CD4-positive, alpha-beta T cell treated with Interleukin-6 for 4 hours (primary cell): Measurements from ENCODE around the gene MKNK2.

Source experiments
- DNase-seq: peaks from one replicate; pipeline ENCODE4 v3.0.0-alpha.2; 2020; ENCODE audit warnings: mixed read lengths

Gene MKNK2

DNA sequence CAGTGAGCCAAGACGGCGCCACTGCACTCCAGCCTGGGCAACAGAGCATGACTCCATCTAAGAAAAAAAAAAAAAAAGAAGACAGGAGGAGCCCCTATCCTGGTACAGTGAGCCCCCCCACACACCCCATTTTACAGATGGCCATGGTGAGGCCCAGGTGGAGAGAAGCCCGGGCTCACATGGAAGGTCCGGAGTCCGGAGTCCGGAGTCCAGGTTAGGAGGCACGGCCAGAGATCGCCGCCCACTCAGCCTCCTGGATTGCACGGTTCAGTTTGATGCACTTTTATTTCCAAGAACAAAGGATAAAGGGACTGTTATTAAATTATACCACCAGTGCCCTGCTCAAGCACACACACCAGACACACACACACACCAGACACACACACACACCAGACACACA is 24.3 kb downstream of the MKNK2 start:
- DNase-seq, result no peak

GRCh38 chr19:2022289-2022688 is 28.8 kb downstream of the MKNK2 start:
- DNase-seq, result no peak

DNA sequence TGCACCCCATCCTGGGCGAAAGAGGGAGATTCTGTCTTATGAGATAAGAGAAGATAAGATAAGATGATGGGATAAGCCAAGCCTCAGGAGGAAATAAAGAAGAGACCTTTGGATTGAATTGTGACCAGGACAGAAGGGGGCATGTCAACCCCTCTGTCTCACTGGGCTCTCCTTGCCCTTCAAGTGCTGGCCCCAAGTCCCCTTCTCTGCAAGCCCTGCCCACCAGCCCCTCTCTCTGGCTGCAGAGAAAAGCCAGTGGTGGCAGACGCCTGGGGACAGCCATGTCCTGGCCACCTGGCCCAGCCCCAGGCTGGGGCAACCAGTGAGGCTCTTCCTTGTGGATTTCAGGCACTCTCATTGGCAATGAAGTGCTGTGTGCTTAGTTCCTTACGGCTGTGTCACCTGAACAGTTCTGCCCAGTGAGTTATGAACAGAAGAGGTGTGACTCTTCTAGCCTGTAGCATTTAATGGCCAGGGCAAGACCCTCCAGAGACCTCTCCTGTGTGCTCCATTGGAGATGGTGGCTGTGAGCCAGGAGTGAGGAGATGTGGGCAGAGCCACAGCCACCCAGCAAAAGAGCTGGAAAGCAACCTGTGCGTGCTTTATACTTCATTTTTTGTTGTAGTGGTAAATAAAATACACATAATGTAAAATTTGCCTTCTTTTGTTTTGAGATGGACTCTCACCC is 29.4 kb downstream of the MKNK2 start:
- no peak for DNase-seq

DNA sequence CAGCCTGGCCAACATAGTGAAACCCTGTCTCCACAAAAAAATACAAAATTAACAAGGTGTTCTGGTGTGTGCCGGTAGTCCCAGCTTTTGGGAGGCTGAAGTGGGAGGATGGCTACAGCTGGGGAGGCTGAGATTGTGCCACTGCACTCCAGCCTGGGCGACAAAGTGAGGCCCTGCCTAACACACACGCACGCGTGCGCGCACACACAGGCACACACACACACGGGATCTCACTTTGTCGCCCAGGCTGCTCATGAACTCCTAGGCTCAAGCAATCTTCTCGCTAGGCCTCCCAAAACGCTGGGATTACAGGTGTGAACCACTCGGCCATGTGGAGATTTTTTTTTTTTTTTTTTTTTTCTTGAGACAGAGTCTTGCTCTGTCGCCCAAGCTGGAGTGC is 32.3 kb downstream of the MKNK2 start:
- no peak for DNase-seq

DNA sequence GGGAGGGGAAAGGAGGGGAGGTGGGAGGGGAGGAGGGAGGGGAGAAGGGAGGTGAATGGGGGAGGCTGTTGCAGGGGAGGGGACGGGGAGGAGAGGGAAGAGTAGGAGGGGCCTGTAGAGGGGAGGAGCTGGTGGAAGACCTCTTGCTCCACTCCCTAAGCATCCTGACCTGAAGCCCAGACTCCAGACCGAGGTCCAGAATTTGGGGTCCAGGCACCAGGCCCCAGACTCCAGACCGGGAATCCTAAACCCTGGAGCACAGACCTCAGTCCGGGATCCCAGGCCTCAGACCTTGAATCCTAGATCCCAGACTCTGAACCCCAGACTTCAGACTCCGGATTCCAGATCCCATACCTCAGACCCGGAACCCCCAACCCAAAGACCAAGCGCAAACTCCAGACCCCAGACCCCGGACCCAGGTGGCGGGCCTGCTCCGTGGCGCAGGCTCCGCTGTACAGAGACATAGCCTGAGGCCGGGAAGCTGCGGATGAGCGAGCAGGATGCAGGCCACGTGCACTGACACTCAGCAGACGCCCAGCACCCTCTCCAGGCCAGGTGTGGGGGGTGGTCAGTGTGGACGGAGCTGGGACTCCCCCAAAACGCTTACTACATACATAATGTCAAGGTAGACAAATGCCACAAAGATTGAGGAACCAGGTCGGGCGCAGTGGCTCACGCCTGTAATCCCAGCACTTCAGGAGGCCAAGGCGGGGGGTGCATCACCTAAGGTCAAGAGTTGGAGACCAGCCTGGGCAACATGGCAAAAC is 34.8 kb downstream of the MKNK2 start:
- peak; percentile 83 for DNase-seq

GRCh38 chr19:2015608-2015950 is 35.5 kb downstream of the MKNK2 start, which contains the start of gene BTBD2:
Gene BTBD2 (minus strand): TSS chr19:2015714. CDS start chr19:2015703, 11 bp downstream.
- peak; percentile 82 for DNase-seq

GRCh38 chr19:2014731-2015607 is 36.1 kb downstream of the MKNK2 start:
- DNase-seq, result peak; percentile 39

DNA sequence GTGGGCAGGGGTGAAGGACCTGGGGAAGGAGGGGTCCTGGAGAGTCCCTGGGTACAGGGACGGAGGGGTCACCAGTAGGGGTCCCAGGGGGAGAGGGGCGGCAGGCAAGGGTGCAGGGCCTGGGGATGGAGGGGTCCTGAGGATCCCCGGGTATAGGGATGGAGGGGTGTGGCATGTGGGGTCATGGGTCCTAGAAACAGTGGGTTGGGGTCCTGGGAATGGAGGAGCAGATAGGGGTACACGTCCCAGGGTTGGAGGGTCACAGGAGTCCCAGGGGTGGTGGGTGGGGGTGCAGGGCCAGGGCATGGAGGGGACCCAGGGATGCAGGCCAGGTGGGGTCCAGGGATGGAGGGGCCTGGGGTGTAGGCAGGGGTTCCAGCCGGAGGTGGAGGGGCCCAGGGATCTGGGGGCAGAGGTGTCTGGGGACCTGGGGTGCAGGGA is 36.9 kb downstream of the MKNK2 start:
- no peak for DNase-seq

DNA sequence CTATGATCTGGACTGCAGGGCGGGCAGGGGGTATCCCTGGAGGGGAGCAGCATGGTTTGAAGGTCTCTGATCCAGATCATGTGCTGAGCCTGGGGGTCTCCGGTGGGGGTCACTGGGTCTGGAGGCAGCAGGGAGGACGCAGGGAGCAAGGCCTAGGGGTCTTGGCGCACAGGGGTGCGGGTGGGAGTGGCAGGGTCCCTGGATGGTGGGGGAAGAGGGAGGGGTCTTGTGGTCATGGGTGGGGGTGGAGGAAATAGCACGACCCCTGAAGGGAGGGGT is 37.4 kb downstream of the MKNK2 start:
- no peak for DNase-seq

GRCh38 chr19:2012941-2013682 is 37.9 kb downstream of the MKNK2 start:
- DNase-seq, result peak; percentile 1

DNA sequence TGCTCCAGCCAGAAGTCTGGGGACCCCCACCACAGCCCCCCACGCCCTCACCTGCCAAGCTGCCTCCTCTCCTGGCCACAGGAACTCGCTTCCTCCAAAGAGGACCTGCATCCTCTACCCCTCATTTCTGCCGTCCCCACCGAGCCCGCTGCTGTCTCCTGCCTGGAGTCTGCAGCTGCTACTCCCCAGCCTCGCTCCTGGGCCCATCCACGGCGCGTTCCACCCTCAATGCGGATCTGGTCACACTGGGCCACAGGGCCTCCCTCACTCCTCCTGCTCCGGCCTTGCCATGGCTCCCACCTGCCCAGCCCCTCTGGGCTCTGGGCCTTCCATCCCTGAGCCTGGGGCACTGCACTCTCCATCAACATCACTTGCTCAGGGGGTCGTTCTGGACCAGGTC is 39.9 kb downstream of the MKNK2 start:
- DNase-seq, result no peak

DNA sequence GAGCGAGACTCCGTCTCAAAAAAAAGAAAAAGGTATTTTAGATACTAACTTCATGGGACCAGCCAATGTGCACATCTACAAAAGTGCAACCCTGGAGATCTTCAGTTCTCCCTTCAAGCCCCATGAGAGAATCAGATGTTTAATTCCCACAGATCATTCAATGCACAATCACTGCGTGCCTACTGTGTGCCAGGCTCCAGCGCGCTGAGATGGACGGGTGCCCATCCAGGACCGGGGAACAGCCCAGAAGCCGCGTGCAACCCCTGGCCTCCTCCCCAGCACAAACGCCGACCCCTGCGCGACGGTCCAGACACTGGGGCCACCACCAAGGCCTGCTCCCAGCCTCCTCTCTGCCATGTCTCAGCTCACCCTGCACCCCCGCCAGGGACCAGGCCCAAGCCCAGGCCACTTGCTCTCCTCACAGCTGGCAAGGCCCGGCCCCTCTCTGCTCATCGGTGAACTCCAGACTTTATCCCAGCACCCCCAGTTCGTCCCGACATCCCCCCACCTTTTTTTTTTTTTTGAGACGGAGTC is 40.8 kb downstream of the MKNK2 start:
- DNase-seq, result no peak

GRCh38 chr19:2003874-2004273 is 47.2 kb downstream of the MKNK2 start:
- no peak for DNase-seq

DNA sequence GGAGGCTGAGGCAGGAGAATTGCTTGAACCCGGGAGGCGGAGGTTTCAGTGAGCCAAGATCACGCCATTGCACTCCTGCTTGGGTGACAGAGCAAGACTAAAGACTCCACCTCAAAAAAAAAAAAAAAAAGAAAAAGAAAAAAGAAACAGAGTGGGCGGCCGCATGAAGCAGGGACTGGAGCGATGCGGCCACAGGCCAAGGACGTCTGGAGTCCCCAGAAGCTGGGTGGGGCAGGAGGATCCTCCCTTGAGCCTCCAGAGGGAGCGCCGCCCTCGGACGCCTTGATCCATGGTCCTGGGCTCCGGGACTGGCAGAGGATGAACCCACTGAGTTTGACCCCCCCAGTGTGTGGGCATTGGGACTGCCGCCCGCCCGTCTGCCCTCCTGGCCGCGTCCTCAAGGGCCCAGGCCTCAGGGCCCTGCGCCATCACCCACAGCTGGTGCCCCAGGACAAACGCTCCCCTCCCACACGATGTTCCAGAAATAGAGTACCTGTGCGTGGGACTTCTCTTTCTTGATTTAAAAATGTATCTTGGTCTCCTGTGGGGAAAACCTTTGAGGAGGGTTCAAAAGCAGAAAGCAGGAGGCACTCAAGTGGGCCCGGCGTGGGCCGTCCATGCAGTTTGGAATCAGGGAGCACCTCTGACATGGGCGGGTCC is 51.1 kb downstream of the MKNK2 start:
- no peak for DNase-seq

DNA sequence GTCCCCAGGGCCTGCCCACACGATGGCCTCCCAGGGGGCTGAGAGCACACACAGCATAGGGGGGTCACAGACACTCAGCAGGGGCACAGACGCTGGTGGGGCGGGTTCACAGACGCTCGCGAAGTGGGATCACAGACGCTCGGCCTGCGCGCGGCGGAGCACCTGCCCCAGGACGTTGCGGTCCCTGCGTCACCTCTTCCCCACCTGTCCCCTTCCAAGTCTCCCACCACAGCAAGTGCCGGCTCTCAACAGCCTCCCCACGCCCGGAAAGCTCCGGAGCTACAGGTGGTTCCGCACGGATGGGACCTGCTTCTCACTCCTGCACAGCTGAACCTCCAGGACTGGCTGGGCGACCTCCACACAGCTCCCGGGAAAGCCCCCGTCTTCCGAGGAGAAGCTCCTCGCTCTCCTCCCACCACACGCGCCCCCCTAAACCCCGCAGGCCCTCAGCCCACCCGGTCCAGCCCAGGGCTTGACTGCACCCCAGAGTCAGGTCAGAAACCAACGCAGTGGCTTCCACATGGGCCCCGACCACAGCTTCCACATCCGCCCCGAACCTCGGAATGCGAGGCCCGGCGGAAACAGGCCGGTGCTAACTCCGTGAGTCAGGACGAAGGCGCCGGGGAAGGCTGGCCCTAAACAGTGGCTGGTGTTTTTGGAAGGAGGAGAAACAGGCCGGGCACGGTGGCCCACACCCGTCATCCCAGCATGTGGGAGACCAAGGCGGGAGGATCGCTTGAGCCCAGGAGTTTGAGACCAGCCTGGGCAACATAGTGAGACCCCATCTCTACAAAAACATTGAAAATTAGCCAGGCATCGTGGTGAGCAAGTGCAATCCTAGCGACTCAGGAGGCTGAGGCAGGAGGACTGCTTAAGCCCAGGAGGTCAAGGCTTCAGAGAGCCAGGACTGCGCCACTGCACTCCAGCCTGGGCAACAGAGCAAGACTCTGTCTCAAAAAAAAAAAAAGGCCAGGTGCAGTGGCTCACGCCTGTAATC is 52.0 kb downstream of the MKNK2 start:
- no peak for DNase-seq

DNA sequence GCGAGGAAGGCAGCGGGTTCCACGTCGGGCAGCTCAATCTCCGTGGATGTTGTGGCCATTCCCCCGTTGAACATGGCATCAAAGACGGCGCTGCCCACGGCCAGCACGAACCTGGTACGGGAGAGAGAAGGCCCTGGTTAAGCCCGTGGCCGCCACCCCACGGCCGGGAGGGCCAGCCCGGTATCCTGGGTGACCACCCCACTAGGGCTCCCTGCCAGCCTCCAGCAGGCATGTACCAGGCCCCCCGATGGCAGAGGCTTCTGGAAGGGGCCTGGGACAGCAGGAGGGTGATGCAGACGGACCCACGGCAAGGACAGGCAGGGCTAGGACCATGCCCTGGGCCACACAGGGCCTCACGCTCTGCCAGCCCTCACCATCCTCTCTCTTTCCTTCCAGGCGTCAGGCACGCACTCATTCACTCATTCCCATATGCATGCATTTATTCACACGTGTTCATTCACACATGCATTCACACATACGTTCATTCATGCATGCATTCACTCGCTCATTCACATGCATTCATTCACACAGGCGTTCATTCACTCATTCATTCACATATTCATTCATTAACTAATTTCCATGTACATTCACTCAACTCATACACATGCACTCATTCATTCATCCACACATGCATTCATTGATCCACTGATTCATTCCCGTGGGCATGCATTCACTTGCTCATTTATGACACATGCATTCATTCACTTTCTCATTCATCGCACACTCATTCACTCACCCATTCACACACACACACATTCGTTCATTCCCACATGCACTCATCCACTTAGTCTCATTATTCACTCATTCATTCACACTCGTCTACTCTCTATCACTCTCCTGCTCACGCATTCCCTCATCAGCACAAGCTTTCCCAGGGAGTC is 53.5 kb downstream of the MKNK2 start:
- DNase-seq, result no peak

GRCh38 chr19:1992759-1993260 is 58.2 kb downstream of the MKNK2 start:
- peak; percentile 22 for DNase-seq

- no peak for DNase-seq
These were observed 59.8 kb downstream of the MKNK2 start for GRCh38 chr19:1991018-1991913.
